Renal cortex interstitium (tissue), 11 donors: Measurements from ENCODE around the gene CCDC127. TPM values are rescaled to one million over a fixed set of nuclear protein-coding genes. Genes with fewer than 3 reads are reported as not detected.

Experiments
- DNase-seq, 11 donors: peaks; one replicate each; pipeline ENCODE4 v3.0.0-alpha.2; 2013; ENCODE audit warnings: low read depth in 9 of 11, low spot score in 4 of 11; ENCODE audit errors: extremely low read depth in 1 of 11
- polyA plus RNA-seq, 3 donors: library from polyadenylated mRNA; unstranded; fragments of 120-200 nt; gene quantifications; one replicate each; pipeline ENCODE4 v1.2.1, GENCODE V29; 2013; ENCODE audit not compliant: insufficient read length in 3 of 3

The CCDC127 gene
- polyA plus RNA-seq, 3 donors, result 14.0 to 18.9 (median 18.5) TPM

- no peak for DNase-seq
These were observed 4.1 kb downstream of the CCDC127 start for GRCh38 chr5:213803-214395.

- no peak for DNase-seq
These were observed 9.4 kb downstream of the CCDC127 start for GRCh38 chr5:208449-209114.

- no peak for DNase-seq
These were observed 10.4 kb downstream of the CCDC127 start for GRCh38 chr5:207599-207998.

GRCh38 chr5:206927-207536, 10.9 kb downstream of the CCDC127 start:
- DNase-seq, result no peak

GRCh38 chr5:206406-206805, 11.5 kb downstream of the CCDC127 start:
- DNase-seq, result no peak

- no peak for DNase-seq
These were observed 12.8 kb downstream of the CCDC127 start for GRCh38 chr5:204966-205670.

GRCh38 chr5:204462-204861, 13.5 kb downstream of the CCDC127 start:
- DNase-seq, result no peak

GRCh38 chr5:204001-204400, 14.0 kb downstream of the CCDC127 start:
- DNase-seq, result no peak

- DNase-seq, result no peak
These were observed 14.6 kb downstream of the CCDC127 start for GRCh38 chr5:203246-203930.

GRCh38 chr5:201672-202071, 16.3 kb downstream of the CCDC127 start:
- no peak for DNase-seq

GRCh38 chr5:200985-201384, 17.0 kb downstream of the CCDC127 start:
- no peak for DNase-seq

GRCh38 chr5:199950-200645, 17.9 kb downstream of the CCDC127 start:
- no peak for DNase-seq

- DNase-seq, result no peak
These were observed 18.6 kb downstream of the CCDC127 start for GRCh38 chr5:199197-199949.

GRCh38 chr5:198516-199196, 19.3 kb downstream of the CCDC127 start:
- no peak for DNase-seq

GRCh38 chr5:197892-198489, 20.0 kb downstream of the CCDC127 start:
- DNase-seq, result no peak

- peak in 1 of 11 donors; percentile 38 for DNase-seq
These were observed 20.9 kb downstream of the CCDC127 start for GRCh38 chr5:197031-197430.

- no peak for DNase-seq
These were observed 21.6 kb downstream of the CCDC127 start for GRCh38 chr5:196350-196749.
